NCI-H748 treated with DMSO at 0.1 percent for 48 hours (cell line): ENCODE measurements around the gene ACSM5.

Experiments used
- DNase-seq: peaks from one replicate; lab custom pipeline; 2025; lab: John Stamatoyannopoulos, UW

The ACSM5 gene

GRCh38 chr16:20409398-20410120 is at the start of gene ACSM5:
Gene ACSM5 (plus strand): TSS chr16:20409534. CDS start chr16:20411485, 1,951 bp downstream.
- DNase-seq: no peak

GRCh38 chr16:20359997-20360396 is 49.3 kb upstream of the ACSM5 start:
- DNase-seq: no peak

GRCh38 chr16:20363191-20363590 is 46.1 kb upstream of the ACSM5 start:
- DNase-seq: no peak

GRCh38 chr16:20364051-20364450 is 45.3 kb upstream of the ACSM5 start:
- DNase-seq: no peak

- DNase-seq: no peak
Observed at GRCh38 chr16:20369452-20370054, 39.8 kb upstream of the ACSM5 start.

- no peak for DNase-seq
Observed at GRCh38 chr16:20372701-20373100, 36.6 kb upstream of the ACSM5 start.

GRCh38 chr16:20377181-20377580 is 32.2 kb upstream of the ACSM5 start:
- no peak for DNase-seq

- no peak for DNase-seq
Observed at GRCh38 chr16:20380782-20381181, 28.6 kb upstream of the ACSM5 start.

GRCh38 chr16:20382202-20382948 is 27.0 kb upstream of the ACSM5 start:
- no peak for DNase-seq

- peak; percentile 43 for DNase-seq
Observed at GRCh38 chr16:20383106-20384029, 26.0 kb upstream of the ACSM5 start.

- peak; percentile 33 for DNase-seq
Observed at GRCh38 chr16:20385844-20386832, 23.2 kb upstream of the ACSM5 start.

GRCh38 chr16:20387978-20388377 is 21.4 kb upstream of the ACSM5 start:
- DNase-seq: no peak

GRCh38 chr16:20388854-20389253 is 20.5 kb upstream of the ACSM5 start:
- DNase-seq: no peak

- no peak for DNase-seq
Observed at GRCh38 chr16:20391045-20391444, 18.3 kb upstream of the ACSM5 start.

- no peak for DNase-seq
Observed at GRCh38 chr16:20393801-20394577, 15.3 kb upstream of the ACSM5 start.

- no peak for DNase-seq
Observed at GRCh38 chr16:20395946-20396345, 13.4 kb upstream of the ACSM5 start.

GRCh38 chr16:20396846-20397467 is 12.4 kb upstream of the ACSM5 start:
- DNase-seq: no peak

GRCh38 chr16:20397468-20398074 is 11.8 kb upstream of the ACSM5 start:
- no peak for DNase-seq

- no peak for DNase-seq
Observed at GRCh38 chr16:20398603-20399002, 10.7 kb upstream of the ACSM5 start.
